HepG2 (cell line): ENCODE results near the gene AARS2. TPM values are rescaled to one million over a fixed set of nuclear protein-coding genes. Genes with fewer than 3 reads are reported as not detected.

Experiments
- ATRX ChIP-seq: sonication (generic); formaldehyde crosslinking; IDR thresholded peaks from 2 replicates; pipeline ENCODE4 v1.4.0; 2020; ENCODE audit warnings: missing genetic modification reagents, borderline replicate concordance
- BATF2 ChIP-seq: sonication (generic); formaldehyde crosslinking; IDR thresholded peaks from 2 replicates; pipeline ENCODE4 v1.8.0; 2022; ENCODE audit warnings: mild to moderate bottlenecking, missing genetic modification reagents, moderate library complexity
- DMAP1 ChIP-seq: IDR thresholded peaks from 2 replicates; pipeline ENCODE4 v1.6.1; 2016
- EED ChIP-seq: sonication (generic); formaldehyde crosslinking; IDR thresholded peaks from 2 replicates; pipeline ENCODE4 v1.5.0; 2020; ENCODE audit warnings: mild to moderate bottlenecking, missing genetic modification reagents
- FOSL2 ChIP-seq: sonication (generic); formaldehyde crosslinking; IDR thresholded peaks from 2 replicates; pipeline ENCODE4 v1.4.0; 2020; ENCODE audit warnings: missing genetic modification reagents
- JUNB ChIP-seq: sonication (generic); formaldehyde crosslinking; IDR thresholded peaks from 2 replicates; pipeline ENCODE4 v1.8.0; 2022; ENCODE audit warnings: missing genetic modification reagents, mild to moderate bottlenecking, borderline replicate concordance
- KMT2A ChIP-seq: sonication (generic); formaldehyde crosslinking; IDR thresholded peaks from 2 replicates; pipeline ENCODE4 v1.4.0; 2020; ENCODE audit warnings: missing genetic modification reagents
- MAFK ChIP-seq, 2 experiments: IDR thresholded peaks in 1 of 2; conservative IDR thresholded peaks in 1 of 2; 2 replicates each; pipeline ENCODE4 v1.6.1; 2011; ENCODE audit warnings: improper control_type of control experiment in 2 of 2, low read length in 2 of 2
- NFKBIZ ChIP-seq: IDR thresholded peaks from 2 replicates; pipeline ENCODE4 v1.6.1; 2018; ENCODE audit warnings: missing genetic modification reagents, missing compliant biosample characterization
- NFYB ChIP-seq: sonication (generic); formaldehyde crosslinking; IDR thresholded peaks from 2 replicates; pipeline ENCODE4 v1.4.0; 2020; ENCODE audit warnings: missing genetic modification reagents
- NONO ChIP-seq, 2 experiments: fragments of 450-650 bp in 1 of 2; sonication (generic) in 1 of 2; formaldehyde crosslinking in 1 of 2; IDR thresholded peaks in 1 of 2; conservative IDR thresholded peaks in 1 of 2; 2 replicates each; pipeline versions ENCODE4 v1.6.1 to v1.8.0; 2017 to 2022; ENCODE audit warnings: mild to moderate bottlenecking in 1 of 2, missing genetic modification reagents in 1 of 2, moderate library complexity in 1 of 2
- POGZ ChIP-seq: sonication (generic); formaldehyde crosslinking; IDR thresholded peaks from 2 replicates; pipeline ENCODE4 v1.4.0; 2020; ENCODE audit warnings: mild to moderate bottlenecking, missing genetic modification reagents
- RORA ChIP-seq: sonication (generic); formaldehyde crosslinking; IDR thresholded peaks from 2 replicates; pipeline ENCODE4 v1.5.0; 2020; ENCODE audit warnings: mild to moderate bottlenecking, missing genetic modification reagents, moderate library complexity
- RXRB ChIP-seq: IDR thresholded peaks from 2 replicates; pipeline ENCODE4 v1.6.1; 2016; ENCODE audit warnings: borderline replicate concordance, missing genetic modification reagents, missing compliant biosample characterization
- SALL1 ChIP-seq: sonication (generic); formaldehyde crosslinking; IDR thresholded peaks from 2 replicates; pipeline ENCODE4 v1.8.0; 2022; ENCODE audit warnings: mild to moderate bottlenecking, missing genetic modification reagents
- SALL2 ChIP-seq: sonication (generic); formaldehyde crosslinking; IDR thresholded peaks from 2 replicates; pipeline ENCODE4 v1.8.1; 2023; ENCODE audit warnings: mild to moderate bottlenecking, missing genetic modification reagents, inconsistent platforms
- SIX1 ChIP-seq: sonication (generic); formaldehyde crosslinking; IDR thresholded peaks from 2 replicates; pipeline ENCODE4 v1.4.0; 2020; ENCODE audit warnings: missing genetic modification reagents, borderline replicate concordance
- ZBED4 ChIP-seq: sonication (generic); formaldehyde crosslinking; IDR thresholded peaks from 2 replicates; pipeline ENCODE4 v1.4.0; 2020; ENCODE audit warnings: missing genetic modification reagents, borderline replicate concordance
- ZBTB25 ChIP-seq: IDR thresholded peaks from 2 replicates; pipeline ENCODE4 v1.6.1; 2018; ENCODE audit warnings: missing genetic modification reagents
- ZBTB26 ChIP-seq: IDR thresholded peaks from 2 replicates; pipeline ENCODE4 v1.6.1; 2016; ENCODE audit warnings: missing compliant biosample characterization, missing genetic modification reagents, borderline replicate concordance
- ZNF136 ChIP-seq: sonication (generic); formaldehyde crosslinking; IDR thresholded peaks from 2 replicates; pipeline ENCODE4 v1.8.1; 2022; ENCODE audit warnings: low read depth, mild to moderate bottlenecking, moderate library complexity, missing genetic modification reagents
- ZNF496 ChIP-seq: sonication (generic); formaldehyde crosslinking; IDR thresholded peaks from 2 replicates; pipeline ENCODE4 v1.8.1; 2023; ENCODE audit warnings: mild to moderate bottlenecking, moderate library complexity, missing genetic modification reagents; ENCODE audit not compliant: insufficient replicate concordance
- ZNF790 ChIP-seq: sonication (generic); formaldehyde crosslinking; IDR thresholded peaks from 2 replicates; pipeline ENCODE4 v1.8.0; 2022; ENCODE audit warnings: missing genetic modification reagents, mild to moderate bottlenecking, borderline replicate concordance
- polyA plus RNA-seq, 8 experiments: library from polyadenylated mRNA; depleted of rRNA in 3 of 8; stranded (reverse) in 7 of 8; unstranded in 1 of 8; fragments of >200 nt; fragmentation: Illumina TruSeq in 4 of 8; extraction: Trizol in 4 of 8; gene quantifications; 2 replicates each; pipeline versions ENCODE4 v1.2.1 to v1.2.3, GENCODE V29; 2011 to 2016; ENCODE audit warnings: low read depth in 4 of 8, missing spikeins in 1 of 8, mixed read lengths in 1 of 8; ENCODE audit not compliant: insufficient read depth in 1 of 8
- total RNA-seq, 5 experiments: library from RNA; depleted of rRNA; stranded (reverse); fragments of >200 nt; fragmentation: Illumina TruSeq; extraction: Trizol; gene quantifications; 2 replicates each; pipeline ENCODE4 v1.2.3, GENCODE V29; 2016; ENCODE audit warnings: low read depth in 1 of 5

The AARS2 gene
- total and polyA plus RNA-seq, 2 of the 13 experiments (the other 11 are each of a cell fraction or from before 2014, with no cell fraction given), result 7.5 to 24.1 TPM

GRCh38 chr6:44257025-44257752 lies 56.0 kb downstream of the AARS2 start, which contains the start of gene SLC35B2 (continued):
- TF ChIP-seq SALL2 (CRISPR knock-in tag) (peak; percentile 53; the same call in 1 of the 2 replicates), ZBED4 (CRISPR knock-in tag) (peak; percentile 25; the same call in 1 of the 2 replicates), KMT2A (CRISPR knock-in tag) (0 out of 2 replicates have a peak, but pooled peaks have one; percentile 15), ZNF136 (CRISPR knock-in tag) (no peak), NONO (IDR thresholded peaks at IDR 0.05) (no peak), NONO (CRISPR knock-in tag; conservative IDR thresholded peaks at IDR 0.05) (peak; percentile 92), BATF2 (CRISPR knock-in tag) (peak; percentile 85), ZNF790 (no peak; the same call in 1 of the 2 replicates), RXRB (CRISPR knock-in tag) (peak; percentile 60), RORA (CRISPR knock-in tag) (no peak), ZBTB26 (CRISPR knock-in tag) (peak; percentile 59), EED (peak; percentile 80; the same call in 1 of the 2 replicates), DMAP1 (CRISPR knock-in tag) (peak; percentile 94), ZNF496 (no peak), NFKBIZ (peak; percentile 61; the same call in 1 of the 2 replicates), MAFK (conservative IDR thresholded peaks at IDR 0.05 in 1 of 2, IDR thresholded peaks at IDR 0.05 in 1 of 2; ENCODE audit: low read length in 2 of 2) (no peak), ZBTB25 (peak; percentile 97), SALL1 (peak; percentile 87), POGZ (CRISPR knock-in tag) (peak; percentile 40; the same call in 1 of the 2 replicates), JUNB (CRISPR knock-in tag) (no peak), SIX1 (CRISPR knock-in tag) (peak; percentile 50; the same call in 1 of the 2 replicates), NFYB (CRISPR knock-in tag) (no peak; the same call in 1 of the 2 replicates), ATRX (no peak), FOSL2 (CRISPR knock-in tag) (peak; percentile 28; the same call in 1 of the 2 replicates)
